H9 (cell line): ENCODE results near the gene SLC6A7. TPM values are rescaled to one million over a fixed set of nuclear protein-coding genes. Genes with fewer than 3 reads are reported as not detected.

Experiments used
- DNase-seq: peaks from one replicate; pipeline ENCODE4 v3.0.0-alpha.2; 2017
- H2AFZ ChIP-seq: one replicate; pipeline ENCODE4 v1.6.1; 2013; ENCODE audit warnings: mild to moderate bottlenecking, low read length, control low read depth, moderate library complexity
- H2AK5ac ChIP-seq: 2 replicates; pipeline ENCODE4 v1.6.1; 2013; ENCODE audit warnings: low read length, control low read depth, mixed read lengths; ENCODE audit not compliant: insufficient read length
- H2BK120ac ChIP-seq: one replicate; pipeline ENCODE4 v1.6.1; 2013; ENCODE audit warnings: low read depth, mild to moderate bottlenecking, low read length, control low read depth, inconsistent platforms; ENCODE audit not compliant: poor library complexity, severe bottlenecking
- H2BK12ac ChIP-seq: 2 replicates; pipeline ENCODE4 v1.6.1; 2013; ENCODE audit warnings: low read length, control low read depth, mixed read lengths, low read depth; ENCODE audit not compliant: insufficient read length
- H2BK15ac ChIP-seq: 2 replicates; pipeline ENCODE4 v1.6.1; 2013; ENCODE audit warnings: low read depth, low read length, control low read depth
- H2BK20ac ChIP-seq: one replicate; pipeline ENCODE4 v1.6.1; 2013; ENCODE audit warnings: low read depth, mild to moderate bottlenecking, low read length, control low read depth, inconsistent platforms; ENCODE audit not compliant: poor library complexity, severe bottlenecking
- H2BK5ac ChIP-seq: 2 replicates; pipeline ENCODE4 v1.6.1; 2013; ENCODE audit warnings: low read length, control low read depth, mixed read lengths; ENCODE audit not compliant: insufficient read length
- H3K14ac ChIP-seq: 2 replicates; pipeline ENCODE4 v1.6.1; 2013; ENCODE audit warnings: low read length, control low read depth; ENCODE audit not compliant: insufficient read depth
- H3K18ac ChIP-seq: 2 replicates; pipeline ENCODE4 v1.6.1; 2013; ENCODE audit warnings: low read depth, mild to moderate bottlenecking, mixed read lengths, low read length, control low read depth; ENCODE audit not compliant: insufficient read length
- H3K23ac ChIP-seq: 2 replicates; pipeline ENCODE4 v1.6.1; 2013; ENCODE audit warnings: low read length, control low read depth, mixed read lengths, low read depth; ENCODE audit not compliant: insufficient read length
- H3K23me2 ChIP-seq: 2 replicates; pipeline ENCODE4 v1.6.1; 2013; ENCODE audit warnings: low read depth, mild to moderate bottlenecking, mixed read lengths, low read length, control low read depth; ENCODE audit not compliant: insufficient read length, poor library complexity, severe bottlenecking
- H3K27ac ChIP-seq: 2 replicates; pipeline ENCODE4 v1.5.1; 2013; ENCODE audit warnings: low read length, control low read depth, mixed read lengths, low read depth; ENCODE audit not compliant: insufficient read length
- H3K27me3 ChIP-seq: 2 replicates; pipeline ENCODE4 v1.6.1; 2013; ENCODE audit warnings: low read length, control low read depth, inconsistent platforms; ENCODE audit not compliant: insufficient read depth
- H3K4ac ChIP-seq: 2 replicates; pipeline ENCODE4 v1.6.1; 2013; ENCODE audit warnings: low read depth, mild to moderate bottlenecking, control low read depth, inconsistent platforms, low read length, moderate library complexity
- H3K4me1 ChIP-seq: 2 replicates; pipeline ENCODE4 v1.6.1; 2013; ENCODE audit warnings: low read length, control low read depth, inconsistent platforms; ENCODE audit not compliant: insufficient read depth
- H3K4me2 ChIP-seq: 2 replicates; pipeline ENCODE4 v1.6.1; 2013; ENCODE audit warnings: low read length, control low read depth, mixed read lengths; ENCODE audit not compliant: insufficient read length, insufficient read depth
- H3K56ac ChIP-seq: 2 replicates; pipeline ENCODE4 v1.6.1; 2013; ENCODE audit warnings: low read depth, mild to moderate bottlenecking, mixed read lengths, low read length, control low read depth; ENCODE audit not compliant: insufficient read length
- H3K79me1 ChIP-seq: 2 replicates; pipeline ENCODE4 v1.6.1; 2013; ENCODE audit warnings: low read depth, mild to moderate bottlenecking, moderate library complexity, low read length, control low read depth, inconsistent platforms; ENCODE audit not compliant: insufficient read depth, poor library complexity, severe bottlenecking
- H3K79me2 ChIP-seq: 2 replicates; pipeline ENCODE4 v1.6.1; 2013; ENCODE audit warnings: low read length, control low read depth, inconsistent platforms; ENCODE audit not compliant: insufficient read depth
- H3K9ac ChIP-seq: 2 replicates; pipeline ENCODE4 v1.6.1; 2013; ENCODE audit warnings: low read length, control low read depth, mixed read lengths; ENCODE audit not compliant: insufficient read length; ENCODE audit errors: extremely low read depth
- H3K9me3 ChIP-seq: one replicate; pipeline ENCODE4 v1.6.1; 2013; ENCODE audit warnings: low read depth, low read length, inconsistent platforms; ENCODE audit not compliant: control insufficient read depth
- H3T11ph ChIP-seq: one replicate; pipeline ENCODE4 v1.6.1; 2013; ENCODE audit warnings: mild to moderate bottlenecking, low read length, control low read depth, inconsistent platforms
- H4K20me1 ChIP-seq: one replicate; pipeline ENCODE4 v1.6.1; 2013; ENCODE audit not compliant: control insufficient read depth, insufficient read length, insufficient read depth
- H4K5ac ChIP-seq: 2 replicates; pipeline ENCODE4 v1.6.1; 2013; ENCODE audit warnings: low read depth, mild to moderate bottlenecking, mixed read lengths, low read length, control low read depth; ENCODE audit not compliant: insufficient read length
- H4K8ac ChIP-seq: replicated peaks from 2 replicates; pipeline ENCODE4 v1.6.1; 2013; ENCODE audit warnings: low read length, control low read depth, mixed read lengths, low read depth; ENCODE audit not compliant: insufficient read length
- H4K91ac ChIP-seq: 2 replicates; pipeline ENCODE4 v1.6.1; 2013; ENCODE audit warnings: low read depth, mild to moderate bottlenecking, moderate library complexity, mixed read lengths, low read length, control low read depth; ENCODE audit not compliant: insufficient read length
- H3K27ac Mint-ChIP-seq, 3 experiments: 2 replicates in 2 of 3; 3 replicates in 1 of 3; pipeline ENCODE4 v1.8.0; 2020 to 2021; ENCODE audit warnings: mixed read lengths in 3 of 3, mild to moderate bottlenecking in 1 of 3, moderate library complexity in 1 of 3
- H3K27me3 Mint-ChIP-seq: 2 replicates; pipeline ENCODE4 v1.8.0; 2021; ENCODE audit warnings: low read depth, mild to moderate bottlenecking, moderate library complexity, mixed read lengths
- H3K36me3 Mint-ChIP-seq, 3 experiments: 2 replicates in 2 of 3; 3 replicates in 1 of 3; pipeline ENCODE4 v1.8.0; 2020 to 2021; ENCODE audit warnings: low read depth in 3 of 3, mixed read lengths in 3 of 3; ENCODE audit not compliant: insufficient read depth in 1 of 3
- H3K4me1 Mint-ChIP-seq, 2 experiments: 2 replicates each; pipeline ENCODE4 v1.8.0; 2020; ENCODE audit warnings: mixed read lengths in 2 of 2
- H3K4me3 Mint-ChIP-seq, 2 experiments: 2 replicates in 1 of 2; 3 replicates in 1 of 2; pipeline ENCODE4 v1.8.0; 2020 to 2021; ENCODE audit warnings: mild to moderate bottlenecking in 2 of 2, mixed read lengths in 2 of 2, moderate library complexity in 1 of 2
- H3K9me3 Mint-ChIP-seq, 2 experiments: 2 replicates in 1 of 2; 3 replicates in 1 of 2; pipeline ENCODE4 v1.8.0; 2020; ENCODE audit warnings: mild to moderate bottlenecking in 2 of 2, mixed read lengths in 2 of 2, moderate library complexity in 1 of 2
- WGBS: extraction: QIAGEN DNeasy Blood & Tissue Kit; methylation state at CpG from one replicate; pipeline ENCODE4 v1.1.7; 2013; ENCODE audit warnings: missing lambda C conversion rate, low lambda C conversion rate, mixed read lengths; ENCODE audit not compliant: insufficient read length; ENCODE audit errors: extremely low coverage; 5-methylcytosine and 5-hydroxymethylcytosine counted together
- total RNA-seq: library from RNA; stranded (reverse); gene quantifications from 2 replicates; pipeline ENCODE4 v1.2.1, GENCODE V29; 2021
- TF ChIP-seq, protein P1 (sequence below): fragments of 200-600 bp; sonication (generic); conservative IDR thresholded peaks from 3 replicates; pipeline ENCODE4 v1.8.0; 2021; ENCODE audit warnings: antibody characterized with exemption, mild to moderate bottlenecking

Gene SLC6A7
- total RNA-seq, 1 experiment from 2014 or later: not detected

GRCh38 chr5:150183436-150183835 is 6.4 kb upstream of the SLC6A7 start:
- no peaks in the 10 kb centered on the region for H3K9me3 ChIP-seq
- no peak overlapping the region for H3K14ac ChIP-seq
- H3K4ac ChIP-seq: no peak overlapping the region
- H3K56ac ChIP-seq: no peak overlapping the region
- H3K4me3 Mint-ChIP-seq: no peak overlapping the region
- no peak overlapping the region for H2AK5ac ChIP-seq
- no peak overlapping the region for H2BK5ac ChIP-seq
- no CpG with 5 or more reads among the region's 12 CpGs for WGBS
- H3K79me2 ChIP-seq: no peaks in the 10 kb centered on the region
- no peak overlapping the region for H2BK20ac ChIP-seq
- no peaks in the 10 kb centered on the region; a peak in 1 of 7 replicates for H3K36me3 Mint-ChIP-seq
- H3T11ph ChIP-seq: no peak overlapping the region
- no peak overlapping the region for H4K8ac ChIP-seq
- H3K18ac ChIP-seq: no peak overlapping the region
- no peak overlapping the region for H4K91ac ChIP-seq
- DNase-seq: no peak
- peaks cover 12% of the 10 kb centered on the region; the same call in 1 of the 2 replicates for H3K27me3 ChIP-seq
- H2BK120ac ChIP-seq: no peak overlapping the region
- H3K9me3 Mint-ChIP-seq: no peaks in the 10 kb centered on the region; a peak in 1 of 5 replicates
- H3K9ac ChIP-seq: no peak overlapping the region
- no peak overlapping the region for H2BK12ac ChIP-seq
- no peak overlapping the region for H2BK15ac ChIP-seq
- no peak overlapping the region for H3K4me2 ChIP-seq
- H3K79me1 ChIP-seq: no peaks in the 10 kb centered on the region
- H4K20me1 ChIP-seq: no peaks in the 10 kb centered on the region
- H3K23me2 ChIP-seq: no peaks in the 10 kb centered on the region
- no peak overlapping the region for H4K5ac ChIP-seq
- no peak overlapping the region for H3K23ac ChIP-seq
- peaks cover 15 to 20% of the 10 kb centered on the region in 2 experiments for H3K4me1 Mint-ChIP-seq
- peaks cover 5% of the 10 kb centered on the region; the same call in 1 of the 2 replicates for H3K4me1 ChIP-seq
- H3K27ac ChIP-seq: no peak overlapping the region
- H2AFZ ChIP-seq: no peak overlapping the region
- TF ChIP-seq, protein P1, sequence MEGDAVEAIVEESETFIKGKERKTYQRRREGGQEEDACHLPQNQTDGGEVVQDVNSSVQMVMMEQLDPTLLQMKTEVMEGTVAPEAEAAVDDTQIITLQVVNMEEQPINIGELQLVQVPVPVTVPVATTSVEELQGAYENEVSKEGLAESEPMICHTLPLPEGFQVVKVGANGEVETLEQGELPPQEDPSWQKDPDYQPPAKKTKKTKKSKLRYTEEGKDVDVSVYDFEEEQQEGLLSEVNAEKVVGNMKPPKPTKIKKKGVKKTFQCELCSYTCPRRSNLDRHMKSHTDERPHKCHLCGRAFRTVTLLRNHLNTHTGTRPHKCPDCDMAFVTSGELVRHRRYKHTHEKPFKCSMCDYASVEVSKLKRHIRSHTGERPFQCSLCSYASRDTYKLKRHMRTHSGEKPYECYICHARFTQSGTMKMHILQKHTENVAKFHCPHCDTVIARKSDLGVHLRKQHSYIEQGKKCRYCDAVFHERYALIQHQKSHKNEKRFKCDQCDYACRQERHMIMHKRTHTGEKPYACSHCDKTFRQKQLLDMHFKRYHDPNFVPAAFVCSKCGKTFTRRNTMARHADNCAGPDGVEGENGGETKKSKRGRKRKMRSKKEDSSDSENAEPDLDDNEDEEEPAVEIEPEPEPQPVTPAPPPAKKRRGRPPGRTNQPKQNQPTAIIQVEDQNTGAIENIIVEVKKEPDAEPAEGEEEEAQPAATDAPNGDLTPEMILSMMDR: no peak
- no peak overlapping the region for H3K27ac Mint-ChIP-seq
- peaks cover 82% of the 10 kb centered on the region for H3K27me3 Mint-ChIP-seq
